Esophagus squamous epithelium (tissue), 5 donors: ENCODE measurements around the gene USP28. TPM values are rescaled to one million over a fixed set of nuclear protein-coding genes. Genes with fewer than 3 reads are reported as not detected.

Experiments used
- DNase-seq: peaks from one replicate; lab custom pipeline; 2025; lab: John Stamatoyannopoulos, UW
- H3K27ac ChIP-seq, 4 donors: fragments of 200-600 bp; sonication (generic); one replicate each; pipeline ENCODE4 v1.5.1; 2016 to 2019; ENCODE audit warnings: mild to moderate bottlenecking in 1 of 4
- H3K27me3 ChIP-seq, 4 donors: fragments of 200-600 bp; sonication (generic); 1 replicate in 3 of 4; 2 replicates in 1 of 4; pipeline versions ENCODE4 v1.5.1 to v1.6.0; 2017 to 2021; ENCODE audit warnings: antibody characterized with exemption in 1 of 4
- H3K36me3 ChIP-seq, 3 donors: fragments of 200-600 bp; sonication (generic); one replicate each; pipeline ENCODE4 v1.5.1; 2016 to 2019
- H3K4me1 ChIP-seq, 3 donors: fragments of 200-600 bp; sonication (generic); one replicate each; pipeline ENCODE4 v1.5.1; 2017 to 2019
- H3K4me3 ChIP-seq, 4 donors: fragments of 200-600 bp; sonication (generic); 1 replicate in 3 of 4; 2 replicates in 1 of 4; pipeline ENCODE4 v1.5.1; 2016 to 2019; ENCODE audit warnings: mild to moderate bottlenecking in 2 of 4, moderate library complexity in 1 of 4
- H3K9me3 ChIP-seq, 3 donors: fragments of 200-600 bp; sonication (generic); one replicate each; pipeline ENCODE4 v1.5.1; 2016 to 2019
- POLR2A ChIP-seq, 4 donors: fragments of 450-650 bp; IDR thresholded peaks; one replicate each; pipeline ENCODE4 v1.6.1; 2017; ENCODE audit warnings: antibody characterized with exemption in 4 of 4, mild to moderate bottlenecking in 4 of 4, moderate library complexity in 3 of 4
- WGBS, 2 donors: methylation state at CpG; one replicate each; pipeline ENCODE4 v1.1.5; 2018; 5-methylcytosine and 5-hydroxymethylcytosine counted together
- intact Hi-C: fragments of 100-400 bp; cut with DNase I; formaldehyde crosslinking; loops from one replicate; pipeline ENCODE4 v1.15.0; 2022
- total RNA-seq, 4 donors: library from RNA; depleted of rRNA; stranded (reverse); fragments of >200 nt; gene quantifications; one replicate each; pipeline ENCODE4 v1.1.0, GENCODE V29; 2016
- TF ChIP-seq, protein P1 (sequence below), 6 experiments: fragments of 450-650 bp in 4 of 6; fragments of 200-600 bp in 2 of 6; sonication (generic) in 2 of 6; IDR thresholded peaks; one replicate each; pipeline ENCODE4 v1.5.1; 2016 to 2019; ENCODE audit warnings: antibody characterized with exemption in 6 of 6, mild to moderate bottlenecking in 4 of 6, moderate library complexity in 4 of 6
- donor health status: DM: yes; HTN: yes; CAD: no.

Gene USP28
- total RNA-seq, 4 donors from 2014 or later, result 11.4 to 38.6 (median 16.0) TPM

DNA sequence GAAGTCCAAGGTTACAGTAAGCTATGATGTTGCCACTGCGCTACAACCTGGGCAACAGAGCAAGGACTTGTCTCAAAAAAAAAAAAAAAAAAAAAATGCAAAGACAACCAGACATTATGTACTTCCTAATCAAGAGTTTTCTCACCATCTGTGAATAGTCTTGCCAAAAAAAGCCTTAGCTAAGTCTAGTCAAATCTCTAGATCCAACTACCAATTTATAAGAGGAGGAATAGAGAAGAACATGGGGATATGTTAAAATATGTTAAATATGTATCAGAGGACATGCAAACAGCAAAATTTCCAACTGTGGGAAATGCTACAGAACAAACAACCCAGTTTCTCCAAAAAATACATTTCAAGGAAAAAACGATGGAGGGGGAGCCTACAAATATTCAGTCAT is 45.6 kb downstream of the USP28 start:
- H3K27me3 ChIP-seq, result no peaks in the 10 kb centered on the region
- TF ChIP-seq, protein P1, sequence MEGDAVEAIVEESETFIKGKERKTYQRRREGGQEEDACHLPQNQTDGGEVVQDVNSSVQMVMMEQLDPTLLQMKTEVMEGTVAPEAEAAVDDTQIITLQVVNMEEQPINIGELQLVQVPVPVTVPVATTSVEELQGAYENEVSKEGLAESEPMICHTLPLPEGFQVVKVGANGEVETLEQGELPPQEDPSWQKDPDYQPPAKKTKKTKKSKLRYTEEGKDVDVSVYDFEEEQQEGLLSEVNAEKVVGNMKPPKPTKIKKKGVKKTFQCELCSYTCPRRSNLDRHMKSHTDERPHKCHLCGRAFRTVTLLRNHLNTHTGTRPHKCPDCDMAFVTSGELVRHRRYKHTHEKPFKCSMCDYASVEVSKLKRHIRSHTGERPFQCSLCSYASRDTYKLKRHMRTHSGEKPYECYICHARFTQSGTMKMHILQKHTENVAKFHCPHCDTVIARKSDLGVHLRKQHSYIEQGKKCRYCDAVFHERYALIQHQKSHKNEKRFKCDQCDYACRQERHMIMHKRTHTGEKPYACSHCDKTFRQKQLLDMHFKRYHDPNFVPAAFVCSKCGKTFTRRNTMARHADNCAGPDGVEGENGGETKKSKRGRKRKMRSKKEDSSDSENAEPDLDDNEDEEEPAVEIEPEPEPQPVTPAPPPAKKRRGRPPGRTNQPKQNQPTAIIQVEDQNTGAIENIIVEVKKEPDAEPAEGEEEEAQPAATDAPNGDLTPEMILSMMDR (IDR thresholded peaks at IDR 0.05), result no peak
- no peak for TF ChIP-seq POLR2A (IDR thresholded peaks at IDR 0.05)
- H3K4me3 ChIP-seq, result no peak overlapping the region
- 79 to 88% methylated on average over 2 of the region's 2 CpGs for WGBS, 2 donors
- no peak overlapping the region for H3K27ac ChIP-seq
- peaks cover 0 to 87% (median 0%) of the 10 kb centered on the region in 3 donors for H3K36me3 ChIP-seq
- intact Hi-C loops, result no loop called here
- DNase-seq, result no peak
- H3K9me3 ChIP-seq, result no peaks in the 10 kb centered on the region
- H3K4me1 ChIP-seq, result no peaks in the 10 kb centered on the region

DNA sequence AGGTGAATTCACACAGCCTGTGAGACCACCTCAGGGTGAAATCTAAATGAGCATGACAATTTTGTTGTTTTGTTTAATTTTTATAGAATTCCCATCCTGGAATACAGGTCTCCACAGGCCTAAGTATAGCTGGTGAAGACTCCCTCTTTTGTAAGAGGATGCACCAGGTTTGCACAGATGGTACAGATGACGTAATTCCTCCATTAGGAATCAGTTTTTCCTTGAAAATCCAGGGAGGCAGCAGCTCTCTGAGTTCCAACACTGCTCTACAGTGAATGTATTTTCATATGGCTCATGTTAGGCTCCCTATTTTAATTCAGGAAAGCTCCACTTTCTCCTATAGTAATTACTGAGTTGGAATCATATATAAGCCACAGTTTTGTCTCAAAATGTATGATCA is 47.2 kb downstream of the USP28 start:
- DNase-seq, result no peak
- 86 to 88% methylated on average over 1 of the region's 1 CpG for WGBS, 2 donors
- intact Hi-C loops, result no loop called here

DNA sequence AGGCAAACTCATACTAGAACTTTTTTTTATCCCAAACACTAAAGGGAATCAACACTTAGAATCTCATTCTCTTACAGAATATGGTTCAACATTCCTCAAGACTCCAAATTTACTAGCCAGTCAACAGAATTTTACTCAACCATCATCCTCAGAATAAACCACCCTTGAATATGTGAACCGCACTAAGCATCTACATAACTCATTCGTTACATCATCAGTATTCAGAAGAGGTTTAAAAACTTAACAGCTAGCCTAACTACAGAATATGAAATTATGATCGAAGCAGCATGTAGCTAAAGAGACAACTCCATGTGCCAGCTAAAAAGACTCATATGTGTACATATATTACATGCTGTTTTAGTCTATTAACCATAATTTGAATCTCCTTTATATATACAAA is 47.9 kb downstream of the USP28 start:
- no peak for DNase-seq
- peaks cover 0 to 90% (median 0%) of the 10 kb centered on the region in 3 donors for H3K36me3 ChIP-seq
- no peak overlapping the region for H3K4me3 ChIP-seq
- H3K4me1 ChIP-seq, result no peaks in the 10 kb centered on the region
- H3K27ac ChIP-seq, result no peak overlapping the region
- H3K9me3 ChIP-seq, result no peaks in the 10 kb centered on the region
- intact Hi-C loops, result no loop called here
- no peaks in the 10 kb centered on the region for H3K27me3 ChIP-seq
- TF ChIP-seq, protein P1 (IDR thresholded peaks at IDR 0.05), result no peak
- no peak for TF ChIP-seq POLR2A (IDR thresholded peaks at IDR 0.05)
- 92 to 94% methylated on average over 3 of the region's 3 CpGs for WGBS, 2 donors

More for the DNA sequence above, 47.2 kb downstream of the USP28 start:
- H3K4me3 ChIP-seq, result no peak overlapping the region
- H3K27me3 ChIP-seq, result no peaks in the 10 kb centered on the region
- H3K9me3 ChIP-seq, result no peaks in the 10 kb centered on the region
- peaks cover 0 to 90% (median 0%) of the 10 kb centered on the region in 3 donors for H3K36me3 ChIP-seq
- TF ChIP-seq, protein P1 (IDR thresholded peaks at IDR 0.05), result no peak
- no peak for TF ChIP-seq POLR2A (IDR thresholded peaks at IDR 0.05)
- no peaks in the 10 kb centered on the region for H3K4me1 ChIP-seq
- no peak overlapping the region for H3K27ac ChIP-seq

DNA sequence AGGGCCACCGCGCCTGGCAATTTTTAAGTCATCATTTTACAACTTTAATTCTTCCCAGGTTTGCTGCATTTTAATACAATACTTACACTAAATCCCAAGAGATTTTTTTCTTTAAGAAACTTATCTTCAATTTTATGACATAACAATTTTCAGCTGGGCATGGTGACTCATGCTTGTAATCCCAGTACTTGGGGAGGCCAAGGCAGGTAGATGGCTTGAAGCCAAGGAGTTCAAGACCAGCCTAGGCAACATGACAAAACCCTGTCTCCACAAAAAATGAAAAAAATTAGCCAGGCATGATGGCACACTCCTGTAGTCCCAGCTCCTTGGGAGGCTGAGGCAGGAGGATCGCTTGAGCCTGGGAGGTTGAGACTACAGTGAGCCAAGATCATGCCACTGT is 56.9 kb downstream of the USP28 start:
- no peaks in the 10 kb centered on the region for H3K4me1 ChIP-seq
- no peak for DNase-seq
- 100% methylated on average over 3 of the region's 3 CpGs for WGBS, 2 donors
- H3K27ac ChIP-seq, result no peak overlapping the region
- H3K9me3 ChIP-seq, result no peaks in the 10 kb centered on the region
- H3K4me3 ChIP-seq, result no peak overlapping the region
- TF ChIP-seq POLR2A (IDR thresholded peaks at IDR 0.05), result no peak
- TF ChIP-seq, protein P1 (IDR thresholded peaks at IDR 0.05), result no peak
- no peaks in the 10 kb centered on the region for H3K27me3 ChIP-seq
- intact Hi-C loops, result no loop called here
- H3K36me3 ChIP-seq, result peaks cover 0 to 84% (median 5%) of the 10 kb centered on the region in 3 donors

DNA sequence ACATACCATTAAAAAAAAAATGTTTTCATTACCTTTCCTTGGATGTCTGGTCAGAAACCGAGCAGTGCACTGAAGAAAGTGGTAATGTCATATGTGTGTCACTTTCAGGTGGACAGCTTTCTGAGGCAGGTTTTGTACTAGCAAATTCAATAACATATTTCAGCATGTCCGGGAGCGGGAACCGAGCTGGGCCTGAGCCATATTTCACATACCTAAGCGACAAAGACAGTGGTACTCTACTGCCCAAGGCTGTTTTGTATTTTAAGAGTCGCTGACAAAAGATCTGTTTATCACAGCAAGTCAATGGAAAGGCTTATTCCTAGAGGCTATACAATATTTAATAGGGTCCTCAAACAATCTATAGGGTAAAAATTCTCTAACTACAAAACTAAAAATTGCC is 57.7 kb downstream of the USP28 start:
- H3K9me3 ChIP-seq, result no peaks in the 10 kb centered on the region
- H3K4me3 ChIP-seq, result no peak overlapping the region
- H3K27ac ChIP-seq, result no peak overlapping the region
- no peak for DNase-seq
- TF ChIP-seq, protein P1 (IDR thresholded peaks at IDR 0.05), result no peak
- TF ChIP-seq POLR2A (IDR thresholded peaks at IDR 0.05), result no peak
- intact Hi-C loops, result no loop called here
- H3K36me3 ChIP-seq, result peaks cover 0 to 84% (median 5%) of the 10 kb centered on the region in 3 donors
- no peaks in the 10 kb centered on the region for H3K4me1 ChIP-seq
- WGBS, 2 donors, result 81 to 86% methylated on average over 6 of the region's 6 CpGs
- no peaks in the 10 kb centered on the region for H3K27me3 ChIP-seq
